Transverse colon (tissue), 3 donors: ENCODE measurements around the gene PRKCA.

Experiments used
- EP300 ChIP-seq: sonication (generic); formaldehyde crosslinking; IDR thresholded peaks from one replicate; pipeline ENCODE4 v1.6.1; 2017; ENCODE audit warnings: antibody characterized with exemption, low read depth
- POLR2A ChIP-seq: fragments of 450-650 bp; IDR thresholded peaks from one replicate; pipeline ENCODE4 v1.6.1; 2016; ENCODE audit warnings: antibody characterized with exemption, mild to moderate bottlenecking, moderate library complexity
- TF ChIP-seq, protein P1 (sequence below), 5 experiments: fragments of 200-600 bp in 3 of 5; fragments of 450-650 bp in 2 of 5; sonication (generic) in 3 of 5; IDR thresholded peaks; 1 replicate in 2 of 5; 2 replicates in 3 of 5; pipeline ENCODE4 v1.5.1; 2016 to 2017; ENCODE audit warnings: antibody characterized with exemption in 5 of 5, inconsistent platforms in 3 of 5, mild to moderate bottlenecking in 2 of 5, moderate library complexity in 1 of 5

DNA sequence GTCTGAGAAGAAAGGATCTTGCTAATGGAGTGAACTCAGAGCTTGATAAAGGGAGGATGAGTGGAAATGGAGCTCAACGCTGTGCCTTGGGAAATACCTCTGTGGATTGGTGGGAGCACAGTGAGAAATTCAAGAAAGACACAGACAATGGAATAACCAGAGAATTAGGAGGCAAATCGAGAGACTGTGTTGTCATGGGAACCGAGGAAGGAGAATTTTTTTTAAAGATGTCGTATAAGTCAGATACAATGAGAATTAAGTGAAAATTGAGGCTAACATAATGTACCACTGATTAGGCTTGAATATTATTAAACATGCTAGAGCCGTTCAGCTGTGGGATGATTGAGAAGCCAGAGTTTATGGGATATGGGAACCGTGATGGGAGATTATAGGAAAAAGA, 134.2 kb downstream of the PRKCA start:
- TF ChIP-seq, protein P1, sequence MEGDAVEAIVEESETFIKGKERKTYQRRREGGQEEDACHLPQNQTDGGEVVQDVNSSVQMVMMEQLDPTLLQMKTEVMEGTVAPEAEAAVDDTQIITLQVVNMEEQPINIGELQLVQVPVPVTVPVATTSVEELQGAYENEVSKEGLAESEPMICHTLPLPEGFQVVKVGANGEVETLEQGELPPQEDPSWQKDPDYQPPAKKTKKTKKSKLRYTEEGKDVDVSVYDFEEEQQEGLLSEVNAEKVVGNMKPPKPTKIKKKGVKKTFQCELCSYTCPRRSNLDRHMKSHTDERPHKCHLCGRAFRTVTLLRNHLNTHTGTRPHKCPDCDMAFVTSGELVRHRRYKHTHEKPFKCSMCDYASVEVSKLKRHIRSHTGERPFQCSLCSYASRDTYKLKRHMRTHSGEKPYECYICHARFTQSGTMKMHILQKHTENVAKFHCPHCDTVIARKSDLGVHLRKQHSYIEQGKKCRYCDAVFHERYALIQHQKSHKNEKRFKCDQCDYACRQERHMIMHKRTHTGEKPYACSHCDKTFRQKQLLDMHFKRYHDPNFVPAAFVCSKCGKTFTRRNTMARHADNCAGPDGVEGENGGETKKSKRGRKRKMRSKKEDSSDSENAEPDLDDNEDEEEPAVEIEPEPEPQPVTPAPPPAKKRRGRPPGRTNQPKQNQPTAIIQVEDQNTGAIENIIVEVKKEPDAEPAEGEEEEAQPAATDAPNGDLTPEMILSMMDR (IDR thresholded peaks at IDR 0.05), result no peak
- TF ChIP-seq POLR2A (no peak), EP300 (no peak)
